SU-DHL-6 (cell line): ENCODE measurements around the gene TMEM38B.

Experiments
- EZH2phosphoT487 ChIP-seq: fragments of 200-600 bp; sonication (generic), shearing (Covaris generic); conservative IDR thresholded peaks from 2 replicates; pipeline ENCODE4 v1.6.1; 2018; ENCODE audit warnings: mild to moderate bottlenecking, antibody characterized with exemption, low read length, moderate library complexity, mixed read lengths
- TF ChIP-seq, protein P1 (sequence below): fragments of 200-600 bp; sonication (generic); IDR thresholded peaks from one replicate; pipeline ENCODE4 v1.5.1; 2017; ENCODE audit warnings: antibody characterized with exemption, mild to moderate bottlenecking, low read length, moderate library complexity; ENCODE audit not compliant: insufficient read depth, poor library complexity, severe bottlenecking

DNA sequence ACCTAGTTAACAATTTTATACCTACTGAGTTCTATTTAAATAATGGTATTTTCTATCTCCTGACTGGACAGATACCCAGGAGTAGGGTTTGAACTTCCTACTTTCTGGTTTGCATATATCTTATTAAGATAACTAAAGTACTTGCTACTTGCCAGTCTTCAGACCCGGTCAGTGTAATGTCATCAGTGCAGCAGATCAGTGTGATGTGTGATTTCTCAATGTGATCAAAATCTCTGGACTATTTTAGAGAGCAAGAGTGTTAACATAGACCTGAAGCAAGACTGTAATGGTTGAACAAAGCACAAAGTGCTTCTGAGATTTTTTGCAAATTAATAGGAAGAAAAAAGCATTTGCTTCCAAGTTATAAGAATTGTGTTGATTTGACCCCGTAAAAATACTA, 6.8 kb downstream of the TMEM38B start:
- TF ChIP-seq, protein P1, sequence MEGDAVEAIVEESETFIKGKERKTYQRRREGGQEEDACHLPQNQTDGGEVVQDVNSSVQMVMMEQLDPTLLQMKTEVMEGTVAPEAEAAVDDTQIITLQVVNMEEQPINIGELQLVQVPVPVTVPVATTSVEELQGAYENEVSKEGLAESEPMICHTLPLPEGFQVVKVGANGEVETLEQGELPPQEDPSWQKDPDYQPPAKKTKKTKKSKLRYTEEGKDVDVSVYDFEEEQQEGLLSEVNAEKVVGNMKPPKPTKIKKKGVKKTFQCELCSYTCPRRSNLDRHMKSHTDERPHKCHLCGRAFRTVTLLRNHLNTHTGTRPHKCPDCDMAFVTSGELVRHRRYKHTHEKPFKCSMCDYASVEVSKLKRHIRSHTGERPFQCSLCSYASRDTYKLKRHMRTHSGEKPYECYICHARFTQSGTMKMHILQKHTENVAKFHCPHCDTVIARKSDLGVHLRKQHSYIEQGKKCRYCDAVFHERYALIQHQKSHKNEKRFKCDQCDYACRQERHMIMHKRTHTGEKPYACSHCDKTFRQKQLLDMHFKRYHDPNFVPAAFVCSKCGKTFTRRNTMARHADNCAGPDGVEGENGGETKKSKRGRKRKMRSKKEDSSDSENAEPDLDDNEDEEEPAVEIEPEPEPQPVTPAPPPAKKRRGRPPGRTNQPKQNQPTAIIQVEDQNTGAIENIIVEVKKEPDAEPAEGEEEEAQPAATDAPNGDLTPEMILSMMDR: no peak
- TF ChIP-seq EZH2phosphoT487: no peak
